NCI-H1436 treated with DMSO at 0.1 percent for 48 hours (cell line): Measurements from ENCODE around the gene DOCK6.
"Not testable (repeated sequence)": the region's sequence is repeated elsewhere in the genome, so short reads cannot be mapped to it uniquely, and the experiment has no call there.

ENCODE experiments used
- DNase-seq: peaks from one replicate; lab custom pipeline; 2025; lab: John Stamatoyannopoulos, UW

Gene DOCK6

DNA sequence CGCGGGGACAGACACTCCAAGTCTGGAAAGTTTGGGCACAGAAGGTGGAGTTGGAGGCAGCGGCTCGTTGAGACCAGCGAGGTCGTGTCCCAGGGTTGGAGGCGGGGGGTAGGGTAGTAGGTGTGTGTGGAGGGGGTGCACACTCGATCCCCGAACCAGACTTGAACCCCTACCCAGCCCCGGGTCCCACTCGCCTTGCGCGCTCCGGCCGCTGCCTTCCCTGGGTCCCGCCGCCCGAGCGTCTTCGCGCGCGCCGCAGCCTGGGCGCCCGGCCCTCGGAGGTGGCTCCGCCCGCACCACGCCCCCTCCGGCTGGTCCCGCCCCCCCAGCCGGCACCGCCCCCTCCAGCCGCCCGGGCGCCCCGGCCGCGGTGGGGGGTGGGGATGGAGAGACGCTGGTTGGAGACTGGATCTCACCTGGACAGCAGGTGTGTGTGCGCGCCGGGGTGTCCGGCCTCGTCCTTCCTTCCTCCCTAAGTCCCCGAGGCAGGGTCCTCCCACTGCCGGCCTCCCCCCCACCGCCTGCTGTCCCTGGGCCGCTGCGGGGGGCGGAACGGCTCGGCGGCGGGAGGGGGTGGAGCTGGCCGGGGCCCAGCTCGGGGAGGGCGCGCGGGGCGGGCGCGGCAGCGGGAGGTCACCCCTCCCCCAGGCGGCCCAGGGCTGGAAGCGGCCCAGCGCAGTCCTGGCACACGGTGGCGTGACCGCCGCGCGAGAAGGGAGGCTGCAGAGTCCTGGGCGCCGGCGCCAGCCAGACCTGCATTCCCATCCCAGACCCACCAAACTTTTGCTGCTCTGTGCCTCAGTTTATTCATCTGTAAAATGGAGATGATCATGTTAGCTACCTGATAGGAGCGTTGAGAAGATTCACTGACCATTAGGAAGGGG is 64.8 kb downstream of the DOCK6 start, which contains the start of gene KANK2:
TSS of gene KANK2 (minus strand) at position 255 of the 884 bp plus-strand sequence. CDS start 3,034 bp downstream, outside the sequence.
- DNase-seq = no peak

- DNase-seq = no peak
These were observed 65.7 kb downstream of the DOCK6 start for GRCh38 chr19:11196406-11197287.

DNA sequence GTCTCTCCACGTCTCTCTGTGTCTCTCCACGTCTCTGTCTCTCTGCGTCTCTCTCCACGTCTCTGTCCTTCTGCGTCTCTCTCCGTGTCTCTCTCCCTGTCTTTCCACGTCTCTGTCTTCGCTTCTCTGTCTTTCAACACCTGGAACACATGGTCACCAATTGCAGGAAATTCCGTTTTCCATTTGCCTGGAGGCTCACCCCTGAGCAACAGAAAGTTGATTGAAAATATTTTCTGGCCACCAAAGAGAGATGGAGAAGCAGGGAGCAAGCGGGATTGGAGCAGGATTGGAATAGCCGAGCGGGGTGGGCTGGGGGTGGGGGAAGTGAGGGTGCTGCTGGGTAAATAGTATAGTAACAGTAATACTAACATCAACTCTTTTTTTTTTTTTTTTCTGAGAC is 66.6 kb downstream of the DOCK6 start:
- DNase-seq = no peak

DNA sequence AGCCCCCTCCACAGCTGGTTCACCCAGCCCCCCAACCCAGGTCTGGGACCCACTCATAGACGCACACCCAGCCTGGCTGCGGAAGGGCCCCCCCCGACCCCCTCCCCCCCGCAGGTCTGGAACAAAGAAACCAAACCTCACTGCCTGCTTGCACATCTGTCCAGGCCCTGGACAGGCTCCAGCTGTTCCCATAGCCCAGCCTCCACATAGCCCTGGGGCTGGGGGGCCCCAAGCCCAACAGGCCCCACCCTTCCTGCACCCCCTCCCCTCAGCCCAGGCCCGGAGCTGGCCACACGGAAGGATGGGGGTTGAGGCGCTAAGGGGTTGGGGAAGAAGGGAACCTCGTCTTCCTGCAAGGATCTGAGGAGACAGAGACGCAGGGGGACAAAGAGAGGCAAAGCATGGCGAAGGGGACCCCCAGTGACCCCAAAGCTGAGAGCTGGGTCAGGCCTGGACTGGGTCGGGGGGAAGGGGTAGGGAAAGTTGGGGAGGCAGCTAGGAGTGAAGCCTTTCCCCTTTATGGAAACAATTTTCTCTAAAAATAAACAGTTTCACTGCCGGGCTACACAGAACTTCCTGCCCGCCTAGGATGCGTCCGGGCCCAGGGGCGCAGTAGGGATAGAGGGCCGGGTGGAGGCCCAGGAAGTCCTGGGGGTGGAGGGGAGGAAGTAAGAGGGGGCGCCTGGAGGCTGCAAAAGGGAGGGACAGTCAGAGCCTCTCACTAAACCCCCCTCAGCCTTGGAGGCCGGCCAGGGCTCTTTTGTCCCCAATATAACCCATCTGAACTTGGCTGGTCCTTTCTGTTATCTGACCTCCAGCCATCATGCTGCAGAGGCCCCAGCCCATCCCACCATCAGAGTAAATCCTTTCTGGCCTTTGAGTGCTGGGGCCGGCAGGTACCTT is 67.4 kb downstream of the DOCK6 start:
- DNase-seq = no peak

GRCh38 chr19:11194173-11194572 is 68.2 kb downstream of the DOCK6 start:
- DNase-seq = no peak

GRCh38 chr19:11192957-11193939 is 69.1 kb downstream of the DOCK6 start:
- DNase-seq = no peak

DNA sequence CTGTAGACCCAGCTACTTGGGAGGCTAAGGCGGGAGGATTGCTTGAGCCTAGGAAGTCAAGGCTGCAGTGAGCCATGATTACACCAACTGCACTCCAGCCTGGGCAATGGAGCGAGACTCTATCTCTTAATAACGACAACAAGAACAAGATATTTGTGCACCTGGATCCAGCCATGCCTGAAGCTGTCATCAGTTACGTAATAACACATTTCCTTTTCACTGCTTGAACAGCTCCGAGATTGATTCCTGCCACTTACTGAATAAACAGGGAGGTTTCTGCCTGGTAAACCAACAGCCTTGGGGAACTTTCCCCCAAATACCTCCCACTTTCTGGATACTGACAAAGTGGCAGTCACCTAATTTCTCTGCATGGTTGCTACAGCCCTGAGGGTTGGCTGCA is 70.4 kb downstream of the DOCK6 start:
- DNase-seq = no peak

DNA sequence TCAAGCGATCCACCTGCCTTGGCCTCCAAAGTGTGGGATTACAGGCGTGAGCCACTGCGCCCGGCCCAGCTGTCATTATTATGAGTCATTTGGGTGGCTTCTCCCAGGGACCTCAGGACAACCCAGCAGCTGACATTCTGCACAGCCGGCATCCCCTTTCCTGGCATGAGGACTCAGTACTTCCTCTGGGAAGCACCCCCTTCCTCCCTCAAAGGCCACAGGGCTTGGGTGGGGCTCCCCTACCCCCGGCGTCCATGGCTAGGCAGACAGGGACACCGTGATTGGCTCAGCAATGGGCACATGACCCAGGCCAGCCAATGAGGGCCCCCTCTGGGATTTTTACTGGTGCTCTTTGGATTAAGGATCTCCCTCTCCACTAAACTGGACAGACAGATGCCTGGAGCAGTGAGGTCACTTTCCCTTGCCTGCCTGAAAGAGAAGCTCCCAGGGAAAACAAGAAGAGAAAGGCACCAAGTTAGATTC is 71.0 kb downstream of the DOCK6 start:
- DNase-seq = no peak

DNA sequence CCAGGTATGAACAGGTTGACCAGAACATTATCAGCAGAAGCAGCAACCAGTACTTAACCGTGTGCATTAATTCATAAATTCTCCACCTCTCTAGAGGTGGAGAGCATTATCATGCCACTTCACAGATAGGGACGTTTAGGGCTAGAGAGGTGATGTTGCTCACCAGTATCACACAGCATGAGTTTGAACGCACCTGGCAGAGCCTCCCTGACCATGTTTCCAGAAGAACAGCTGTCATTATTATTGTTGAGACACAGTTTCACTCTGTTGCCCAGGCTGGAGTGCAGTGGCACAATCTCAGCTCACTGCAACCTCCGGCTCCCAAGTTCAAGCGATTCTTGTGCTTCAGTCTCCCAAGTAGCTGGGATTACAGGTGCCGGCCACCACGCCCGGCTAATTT is 71.8 kb downstream of the DOCK6 start:
- no peak for DNase-seq

DNA sequence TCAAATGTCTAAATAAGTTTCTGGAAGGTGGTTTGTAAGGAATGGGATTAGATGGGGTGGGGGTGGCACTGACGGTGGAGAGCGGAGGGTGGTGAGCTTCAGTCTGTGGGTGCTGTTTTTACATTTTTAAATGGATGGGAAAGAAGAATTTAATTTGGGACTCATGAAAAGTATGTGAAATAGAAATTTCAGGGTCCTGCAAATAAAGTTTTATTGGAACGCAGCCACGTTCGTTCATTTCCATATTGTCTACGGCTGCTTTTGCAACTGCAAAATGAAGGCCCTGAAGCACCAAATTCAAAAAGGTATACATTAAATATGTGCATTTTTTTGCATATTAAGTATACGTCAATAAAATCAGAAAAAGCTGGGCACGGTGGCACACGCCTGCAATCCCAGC is 74.9 kb downstream of the DOCK6 start:
- no peak for DNase-seq

- no peak for DNase-seq
These were observed 79.3 kb downstream of the DOCK6 start for GRCh38 chr19:11182994-11183393.

GRCh38 chr19:11181488-11181887 is 80.8 kb downstream of the DOCK6 start:
- DNase-seq = no peak

DNA sequence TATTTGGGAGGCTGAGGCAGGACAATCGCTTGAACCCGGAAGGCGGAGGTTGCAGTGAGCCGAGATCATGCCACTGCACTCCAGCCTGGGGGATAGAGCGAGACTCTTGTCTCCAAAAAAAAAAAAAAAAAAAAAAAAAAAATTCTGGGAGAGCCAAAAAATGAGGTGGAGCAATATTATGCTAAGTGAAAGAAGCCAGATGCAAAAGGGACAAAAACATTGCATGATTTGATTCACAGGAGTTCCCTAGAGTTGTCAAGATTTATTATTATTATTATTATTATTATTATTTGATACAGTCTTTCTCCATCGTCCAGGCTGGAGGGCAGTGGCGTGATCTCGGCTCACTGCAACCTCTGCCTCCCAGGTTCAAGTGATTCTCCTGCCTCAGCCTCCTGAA is 81.3 kb downstream of the DOCK6 start:
- DNase-seq = not testable (repeated sequence)

- no peak for DNase-seq
These were observed 82.0 kb downstream of the DOCK6 start for GRCh38 chr19:11180346-11180745.

- no peak for DNase-seq
These were observed 82.5 kb downstream of the DOCK6 start for GRCh38 chr19:11179716-11180297.

- DNase-seq = not testable (repeated sequence)
These were observed 83.2 kb downstream of the DOCK6 start for GRCh38 chr19:11179145-11179465.

DNA sequence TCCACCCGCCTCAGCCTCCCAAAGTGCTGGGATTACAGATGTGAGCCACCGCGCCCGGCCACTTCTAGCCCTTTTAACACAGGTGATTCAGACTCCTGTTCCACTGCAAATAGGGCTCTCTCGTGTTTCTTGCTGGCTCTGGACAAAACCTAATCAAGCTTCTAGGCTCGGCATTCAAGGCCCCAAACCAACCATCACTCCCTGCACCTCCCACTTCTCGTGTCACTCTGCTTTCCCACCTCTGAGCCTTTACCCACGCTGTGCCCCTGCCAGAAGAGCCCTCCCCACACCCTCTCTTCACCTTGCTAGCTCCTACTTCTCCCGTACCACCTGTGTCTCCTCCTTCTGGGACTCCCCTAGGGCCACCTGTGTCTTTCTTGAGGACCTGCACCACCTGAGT is 84.7 kb downstream of the DOCK6 start:
- no peak for DNase-seq

DNA sequence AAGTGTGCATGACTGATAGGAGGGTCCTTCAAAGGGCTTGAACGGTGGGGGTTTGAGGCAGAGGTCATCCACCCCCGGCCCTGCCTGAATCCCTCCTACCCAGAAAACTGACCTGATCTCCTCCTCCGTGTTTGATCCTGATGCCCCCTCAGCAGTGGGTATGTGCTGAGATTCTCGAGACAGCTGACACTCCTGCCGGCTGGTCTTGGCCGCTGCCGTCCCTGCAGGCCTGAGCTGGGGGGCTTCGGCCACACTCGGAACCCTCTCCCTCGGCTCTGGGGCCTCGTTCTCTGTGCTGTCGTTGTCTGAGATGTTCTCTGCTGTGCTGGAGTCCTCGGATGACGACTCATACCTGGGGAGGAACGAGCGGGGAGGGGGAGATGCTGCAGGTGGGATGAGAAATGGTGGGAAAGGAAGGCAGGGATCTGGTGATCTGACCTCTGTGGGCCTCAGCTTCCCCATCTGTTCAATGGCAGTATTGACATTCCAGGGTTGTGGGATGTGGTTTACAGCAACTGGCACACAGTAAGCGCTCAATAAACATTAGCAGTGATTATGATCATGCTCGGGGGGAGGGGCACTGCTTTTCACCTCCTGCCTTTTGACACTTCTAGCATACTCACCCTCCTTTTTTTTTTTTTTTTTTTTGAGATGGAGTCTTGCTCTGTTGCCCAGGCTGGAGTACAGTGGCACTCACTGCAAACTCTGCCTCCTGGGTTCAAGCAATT is 85.7 kb downstream of the DOCK6 start:
- no peak for DNase-seq

- DNase-seq = no peak
These were observed 86.4 kb downstream of the DOCK6 start for GRCh38 chr19:11175920-11176319.

- DNase-seq = no peak
These were observed 88.0 kb downstream of the DOCK6 start for GRCh38 chr19:11174336-11174735.
